Cerebellar nuclear complex (tissue), 1 donor: ENCODE measurements around the gene LASP1.
"Not testable (repeated sequence)": the region's sequence is repeated elsewhere in the genome, so short reads cannot be mapped to it uniquely, and the experiment has no call there.

ENCODE experiments used
- DNase-seq, 2 experiments: peaks; one replicate each; lab custom pipeline; 2025; lab: John Stamatoyannopoulos, UW

Gene LASP1

GRCh38 chr17:38930782-38931181 is 60.9 kb downstream of the LASP1 start:
- not testable (repeated sequence) for DNase-seq

- not testable (repeated sequence) for DNase-seq
Measured at GRCh38 chr17:38933962-38934361, 64.1 kb downstream of the LASP1 start.

GRCh38 chr17:38939987-38940386 is 70.1 kb downstream of the LASP1 start:
- no peak for DNase-seq

GRCh38 chr17:38940404-38940803 is 70.5 kb downstream of the LASP1 start:
- no peak for DNase-seq

GRCh38 chr17:38942696-38943334 is 73.0 kb downstream of the LASP1 start:
- no peak for DNase-seq

GRCh38 chr17:38943607-38944006 is 73.7 kb downstream of the LASP1 start:
- DNase-seq: no peak

- DNase-seq: no peak
Measured at GRCh38 chr17:38947189-38947588, 77.3 kb downstream of the LASP1 start.

- not testable (repeated sequence) for DNase-seq
Measured at GRCh38 chr17:38953800-38954199, 83.9 kb downstream of the LASP1 start.

GRCh38 chr17:38958326-38958725 is 88.5 kb downstream of the LASP1 start:
- DNase-seq: no peak

GRCh38 chr17:38958756-38959155 is 88.9 kb downstream of the LASP1 start:
- no peak for DNase-seq

GRCh38 chr17:38959508-38959907 is 89.7 kb downstream of the LASP1 start:
- no peak for DNase-seq

GRCh38 chr17:38960402-38960801 is 90.5 kb downstream of the LASP1 start:
- no peak for DNase-seq

GRCh38 chr17:38961413-38961812 is 91.6 kb downstream of the LASP1 start:
- DNase-seq: no peak

- DNase-seq: peak; percentile 49 to 70
Measured at GRCh38 chr17:38967290-38967738, 97.5 kb downstream of the LASP1 start, which contains the start of gene FBXO47. TSS of gene FBXO47 (minus strand) at chr17:38967403. CDS start at chr17:38963025, 4,378 bp downstream.

- no peak for DNase-seq
Measured at GRCh38 chr17:38969281-38969680, 99.4 kb downstream of the LASP1 start.

GRCh38 chr17:38970128-38970527 is 100.3 kb downstream of the LASP1 start:
- DNase-seq: no peak

GRCh38 chr17:38970804-38971203 is 100.9 kb downstream of the LASP1 start:
- DNase-seq: no peak
